Naive thymus-derived CD4-positive, alpha-beta T cell (primary cell): ENCODE results near the gene CDC14A. TPM values are rescaled to one million over a fixed set of nuclear protein-coding genes. Genes with fewer than 3 reads are reported as not detected.

ENCODE experiments used
- ATAC-seq: fragments of 150-1000 bp; cut with Tn5 transposase; 2 replicates; pipeline ENCODE4 v1.10.0; 2021; ENCODE audit warnings: mild to moderate bottlenecking, moderate library complexity
- CTCF ChIA-PET: fragments of 350-600 bp; sonication (Branson Sonifier 250); formaldehyde crosslinking; loops from one replicate; lab custom pipeline; 2021; ENCODE audit warnings: antibody characterized with exemption; lab: Charles Lee
- POLR2A ChIA-PET: fragments of 350-600 bp; sonication (Branson Sonifier 250); formaldehyde crosslinking; loops from one replicate; lab custom pipeline; 2021; ENCODE audit warnings: antibody characterized with exemption, inconsistent platforms; lab: Charles Lee
- DNase-seq, 9 donors: peaks; one replicate each; pipeline versions ENCODE4 v3.0.0 to v3.0.0-alpha.2; 2020 to 2022; ENCODE audit warnings: mixed read lengths in 1 of 9
- H3K27ac ChIP-seq: one replicate; pipeline ENCODE4 v1.7.0; 2013; ENCODE audit warnings: mild to moderate bottlenecking, low read depth, low read length, moderate library complexity
- H3K27me3 ChIP-seq, 2 donors: one replicate each; pipeline ENCODE4 v1.7.0; 2013; ENCODE audit warnings: low read length in 2 of 2, mild to moderate bottlenecking in 2 of 2, moderate library complexity in 2 of 2; ENCODE audit not compliant: control insufficient read depth in 2 of 2, insufficient read depth in 2 of 2
- H3K36me3 ChIP-seq, 3 experiments: 1 replicate in 2 of 3; 2 replicates in 1 of 3; pipeline ENCODE4 v1.7.0; 2013; ENCODE audit warnings: low read length in 3 of 3, mild to moderate bottlenecking in 3 of 3, moderate library complexity in 1 of 3; ENCODE audit not compliant: insufficient read depth in 3 of 3, control insufficient read depth in 2 of 3
- H3K4me1 ChIP-seq, 2 donors: one replicate each; pipeline ENCODE4 v1.7.0; 2013; ENCODE audit warnings: low read length in 2 of 2, mild to moderate bottlenecking in 2 of 2, moderate library complexity in 1 of 2; ENCODE audit not compliant: control insufficient read depth in 2 of 2, insufficient read depth in 2 of 2
- H3K4me3 ChIP-seq: 2 replicates; pipeline ENCODE4 v1.7.0; 2013; ENCODE audit warnings: mild to moderate bottlenecking, low read length
- H3K9me3 ChIP-seq, 3 experiments: 1 replicate in 2 of 3; 2 replicates in 1 of 3; pipeline ENCODE4 v1.7.0; 2013; ENCODE audit warnings: low read length in 3 of 3; ENCODE audit not compliant: control insufficient read depth in 2 of 3
- H3K27ac Mint-ChIP-seq, 9 donors: one replicate each; pipeline ENCODE4 v1.8.0; 2020 to 2022; ENCODE audit warnings: mixed read lengths in 9 of 9, mild to moderate bottlenecking in 8 of 9, moderate library complexity in 5 of 9, inconsistent platforms in 2 of 9
- H3K27me3 Mint-ChIP-seq, 5 donors: one replicate each; pipeline ENCODE4 v1.8.0; 2021 to 2022; ENCODE audit warnings: mixed read lengths in 5 of 5, mild to moderate bottlenecking in 1 of 5
- H3K36me3 Mint-ChIP-seq, 5 donors: one replicate each; pipeline ENCODE4 v1.8.0; 2020 to 2022; ENCODE audit warnings: mixed read lengths in 5 of 5, mild to moderate bottlenecking in 3 of 5, inconsistent platforms in 1 of 5
- H3K4me1 Mint-ChIP-seq, 7 donors: one replicate each; pipeline ENCODE4 v1.8.0; 2020 to 2022; ENCODE audit warnings: mixed read lengths in 7 of 7, mild to moderate bottlenecking in 3 of 7, inconsistent platforms in 1 of 7
- H3K4me3 Mint-ChIP-seq, 10 donors: one replicate each; pipeline ENCODE4 v1.8.0; 2020 to 2022; ENCODE audit warnings: mild to moderate bottlenecking in 10 of 10, mixed read lengths in 10 of 10, moderate library complexity in 6 of 10, inconsistent platforms in 2 of 10
- H3K9me3 Mint-ChIP-seq, 11 donors: one replicate each; pipeline ENCODE4 v1.8.0; 2020 to 2022; ENCODE audit warnings: mixed read lengths in 11 of 11, mild to moderate bottlenecking in 4 of 11, inconsistent platforms in 1 of 11, moderate library complexity in 1 of 11
- intact Hi-C, 2 donors: fragments of 100-400 bp; cut with micrococcal nuclease; formaldehyde crosslinking; loops; one replicate each; pipeline ENCODE4 v1.15.1; 2023
- polyA plus RNA-seq, 2 donors: library from polyadenylated mRNA; unstranded; fragments of 300-500 nt; fragmentation: Illumina TruSeq; gene quantifications; one replicate each; pipeline ENCODE4 v1.2.3, GENCODE V29; 2021
- total RNA-seq, 6 experiments: library from RNA in 5 of 6; stranded (reverse) in 5 of 6; gene quantifications; 1 replicate in 5 of 6; 2 replicates in 1 of 6; pipeline ENCODE4 v1.2.3 and lab custom pipeline; 2021 to 2026

CDC14A gene
- total and polyA plus RNA-seq, 7 experiments from 2014 or later = 47.1 to 136 (median 79.3) TPM

DNA sequence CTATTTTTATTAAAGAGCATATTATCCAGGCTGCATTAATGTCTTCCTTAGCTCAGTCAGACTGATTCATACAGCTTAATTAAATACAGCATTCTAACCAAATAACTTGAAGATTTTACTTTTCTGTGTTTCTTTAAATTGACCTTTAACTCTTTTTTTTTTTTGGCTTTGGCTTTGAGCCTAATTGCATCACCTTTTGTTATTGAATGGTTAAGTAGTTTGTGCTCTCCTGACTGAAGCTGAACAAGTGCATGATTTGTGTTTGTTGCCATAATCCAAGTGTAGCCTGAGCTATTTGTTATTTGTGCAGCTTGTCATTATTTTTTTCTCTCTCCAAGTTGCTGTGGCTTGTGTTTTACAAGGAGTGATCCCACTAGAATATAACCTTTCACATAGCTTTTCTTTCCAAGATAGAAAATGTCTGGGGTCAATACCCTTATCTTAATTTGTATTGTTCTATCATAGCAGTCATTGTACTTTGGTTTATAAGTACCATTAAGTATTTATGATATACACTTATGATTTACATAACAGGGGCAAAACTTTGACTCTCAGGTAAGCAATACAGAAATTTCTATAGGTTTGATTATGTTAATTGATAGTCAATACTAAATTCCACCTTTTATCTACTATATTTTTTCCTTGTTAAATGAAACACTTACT, 31.6 kb downstream of the CDC14A start:
- POLR2A ChIA-PET = interaction anchor here (0.7 to 18.4 kb wide), 6 partner anchors 9 to 665 kb away, joined by 3 to 196 read pairs (median 6); partner anchors contain the start of gene CDC14A
- DNase-seq (no peak), ATAC-seq (no peak)
- peaks cover 0 to 7% (median 0%) of the 10 kb centered on the region in 3 experiments for H3K36me3 ChIP-seq
- H3K27me3 Mint-ChIP-seq = no peaks in the 10 kb centered on the region
- H3K4me1 ChIP-seq = peaks cover 39 to 60% of the 10 kb centered on the region in 2 donors
- intact Hi-C loops = no loop called here
- H3K9me3 ChIP-seq = no peaks in the 10 kb centered on the region
- H3K9me3 Mint-ChIP-seq = no peaks in the 10 kb centered on the region
- peaks cover 49 to 100% (median 87%) of the 10 kb centered on the region in 7 donors for H3K4me1 Mint-ChIP-seq
- H3K27me3 ChIP-seq = no peaks in the 10 kb centered on the region
- peak overlapping the region; percentile 8 for H3K27ac ChIP-seq
- H3K27ac Mint-ChIP-seq = peak overlapping the region in 8 of 9 donors; percentile 51 to 96 (median 74)
- no peak overlapping the region for H3K4me3 ChIP-seq
- CTCF ChIA-PET = interaction anchor here (0.7 to 2.9 kb wide), 4 partner anchors 10 to 389 kb away, joined by 3 to 11 read pairs (median 4); no protein-coding TSS in a partner anchor
- H3K36me3 Mint-ChIP-seq = peaks cover 11 to 44% (median 21%) of the 10 kb centered on the region in 5 donors
- peak overlapping the region in 3 of 10 donors; percentile 29 to 48 (median 32) for H3K4me3 Mint-ChIP-seq

DNA sequence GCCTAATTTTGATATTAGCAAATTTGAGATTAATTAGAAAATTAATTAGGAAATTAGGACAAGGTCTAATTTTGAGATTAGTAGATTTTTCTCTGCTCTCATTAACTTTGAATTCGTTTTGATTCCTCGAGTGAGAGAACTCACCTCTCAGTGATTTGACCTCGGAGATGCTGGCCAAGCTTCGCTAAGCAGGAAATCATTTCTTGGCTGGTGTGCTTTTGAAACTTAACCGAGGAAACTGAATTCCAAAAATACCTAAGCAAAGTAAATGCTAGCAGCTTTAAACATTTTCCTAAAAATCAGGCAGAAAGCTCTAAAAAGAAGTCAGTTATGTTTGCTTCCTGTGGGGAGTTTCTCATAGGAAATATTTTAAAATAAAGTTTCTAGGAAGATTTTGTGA, 34.9 kb downstream of the CDC14A start:
- Histone ChIP-seq H3K36me3 (peaks cover 0 to 4% (median 0%) of the 10 kb centered on the region in 3 experiments), H3K27ac (peak overlapping the region; percentile 77), H3K9me3 (no peaks in the 10 kb centered on the region), H3K4me1 (peaks cover 56 to 68% of the 10 kb centered on the region in 2 donors), H3K27me3 (no peaks in the 10 kb centered on the region), H3K4me3 (peak overlapping the region; percentile 9)
- Mint-ChIP-seq H3K36me3 (peaks cover 8 to 37% (median 10%) of the 10 kb centered on the region in 5 donors), H3K4me1 (peaks cover 39 to 99% (median 90%) of the 10 kb centered on the region in 7 donors), H3K9me3 (no peaks in the 10 kb centered on the region), H3K27ac (peak overlapping the region; percentile 60 to 96 (median 92)), H3K27me3 (no peaks in the 10 kb centered on the region), H3K4me3 (peak overlapping the region; percentile 53 to 86 (median 78))
- ATAC-seq (no peak), DNase-seq (no peak)
- intact Hi-C loops = loop anchor here (1.0 kb wide), 2 partner anchors 9 to 13 kb away; no protein-coding TSS in a partner anchor
- CTCF ChIA-PET = interaction anchor here (1.0 to 2.0 kb wide), 3 partner anchors 9 to 35 kb away, joined by 3 to 5 read pairs (median 4); partner anchors contain the start of gene CDC14A
- POLR2A ChIA-PET = interaction anchor here (1.0 to 18.4 kb wide), 6 partner anchors 10 to 568 kb away, joined by 3 to 196 read pairs (median 6); partner anchors contain the start of gene CDC14A

DNA sequence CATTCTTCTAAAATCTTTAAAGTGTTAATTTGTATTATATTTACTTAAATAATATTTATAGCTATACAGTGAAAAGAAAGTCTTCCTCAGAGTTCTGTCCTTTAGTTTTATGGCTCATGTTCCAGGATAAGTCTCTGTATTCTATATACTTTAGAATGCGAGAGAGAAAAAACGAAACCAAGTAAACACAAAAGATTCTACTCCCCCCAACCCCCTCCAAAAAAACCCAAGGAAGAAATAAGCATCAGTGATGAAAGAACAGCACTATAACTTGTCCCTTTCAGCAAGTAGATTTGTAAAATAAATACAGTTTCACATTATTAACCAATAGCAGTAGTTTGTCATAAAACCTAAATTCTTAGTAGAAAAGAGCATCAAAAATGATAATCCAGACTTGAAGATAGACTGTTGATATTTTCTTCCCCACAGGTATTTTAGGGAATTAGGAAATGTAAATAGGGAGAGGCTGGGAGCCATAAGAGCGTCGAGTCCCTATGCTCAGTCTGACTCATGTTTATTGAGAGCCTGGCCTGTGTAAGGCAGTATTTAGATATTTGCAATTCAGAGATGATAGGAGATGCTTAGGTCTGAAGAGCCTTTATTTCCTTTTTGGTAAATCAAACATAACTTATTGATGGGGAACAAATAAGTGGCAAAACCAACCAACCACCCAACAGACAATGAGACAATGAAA, 35.5 kb downstream of the CDC14A start:
- Histone ChIP-seq H3K4me1 (peaks cover 60 to 67% of the 10 kb centered on the region in 2 donors), H3K4me3 (peak overlapping the region; percentile 8), H3K27ac (peak overlapping the region; percentile 77), H3K27me3 (no peaks in the 10 kb centered on the region), H3K36me3 (peaks cover 0 to 4% (median 0%) of the 10 kb centered on the region in 3 experiments), H3K9me3 (no peaks in the 10 kb centered on the region)
- Mint-ChIP-seq H3K9me3 (no peaks in the 10 kb centered on the region), H3K27me3 (no peaks in the 10 kb centered on the region), H3K4me3 (peak overlapping the region; percentile 73 to 89 (median 82)), H3K36me3 (peaks cover 7 to 39% (median 9%) of the 10 kb centered on the region in 5 donors), H3K27ac (peak overlapping the region; percentile 69 to 98 (median 93)), H3K4me1 (peaks cover 38 to 99% (median 91%) of the 10 kb centered on the region in 7 donors)
- DNase-seq (peak in 1 of 9 donors; percentile 18), ATAC-seq (peak; percentile 23)
- intact Hi-C loops = loop anchor here (1.0 kb wide), 2 partner anchors 10 to 12 kb away; no protein-coding TSS in a partner anchor
- ChIA-PET CTCF (interaction anchor here (1.0 to 2.0 kb wide), 3 partner anchors 9 to 36 kb away, joined by 3 to 5 read pairs (median 4); partner anchors contain the start of gene CDC14A), POLR2A (interaction anchor here (1.0 to 18.4 kb wide), 7 partner anchors 9 to 567 kb away, joined by 3 to 196 read pairs (median 6); partner anchors contain the start of gene CDC14A)

DNA sequence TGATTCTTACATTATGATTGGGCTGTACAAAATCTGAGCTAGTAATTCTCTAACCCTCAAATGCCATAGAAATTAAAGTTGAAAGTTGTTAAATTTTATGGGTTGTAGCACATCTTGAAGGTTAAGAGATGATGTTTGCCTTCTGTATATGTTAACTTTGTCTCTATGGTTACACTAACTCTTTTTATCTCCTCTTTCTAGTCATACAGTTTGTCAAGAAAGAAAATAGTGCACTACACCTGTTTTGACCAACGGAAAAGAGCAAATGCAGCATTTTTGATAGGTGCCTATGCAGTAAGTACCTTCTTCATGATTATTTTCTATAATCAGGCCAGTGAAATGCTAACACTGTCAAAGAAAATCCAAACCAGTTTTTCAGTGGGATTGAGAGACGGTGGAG, 38.2 kb downstream of the CDC14A start:
- POLR2A ChIA-PET = interaction anchor here (1.0 to 18.4 kb wide), 8 partner anchors 15 to 68 kb away, joined by 3 to 196 read pairs (median 6); partner anchors contain the start of gene CDC14A
- H3K4me3 Mint-ChIP-seq = peak overlapping the region in 8 of 10 donors; percentile 1 to 77 (median 52)
- H3K9me3 Mint-ChIP-seq = no peaks in the 10 kb centered on the region
- Histone ChIP-seq H3K4me1 (peaks cover 72 to 84% of the 10 kb centered on the region in 2 donors), H3K4me3 (no peak overlapping the region), H3K9me3 (no peaks in the 10 kb centered on the region), H3K27me3 (no peaks in the 10 kb centered on the region), H3K27ac (peak overlapping the region; percentile 64), H3K36me3 (no peaks in the 10 kb centered on the region)
- ATAC-seq = peak; percentile 49
- intact Hi-C loops = loop anchor here in 1 of 2 donors (2.0 kb wide), 1 partner anchor 14 kb away; no protein-coding TSS in a partner anchor
- H3K36me3 Mint-ChIP-seq = peaks cover 5 to 47% (median 24%) of the 10 kb centered on the region in 5 donors
- peak in 2 of 9 donors; percentile 47 to 51 for DNase-seq
- CTCF ChIA-PET = interaction anchor here (0.9 to 3.4 kb wide), 4 partner anchors 19 to 50 kb away, joined by 3 to 19 read pairs (median 4); partner anchors contain the start of gene CDC14A
- H3K4me1 Mint-ChIP-seq = peaks cover 46 to 99% (median 91%) of the 10 kb centered on the region in 7 donors
- H3K27me3 Mint-ChIP-seq = no peaks in the 10 kb centered on the region
- H3K27ac Mint-ChIP-seq = peak overlapping the region in 8 of 9 donors; percentile 66 to 98 (median 94)

DNA sequence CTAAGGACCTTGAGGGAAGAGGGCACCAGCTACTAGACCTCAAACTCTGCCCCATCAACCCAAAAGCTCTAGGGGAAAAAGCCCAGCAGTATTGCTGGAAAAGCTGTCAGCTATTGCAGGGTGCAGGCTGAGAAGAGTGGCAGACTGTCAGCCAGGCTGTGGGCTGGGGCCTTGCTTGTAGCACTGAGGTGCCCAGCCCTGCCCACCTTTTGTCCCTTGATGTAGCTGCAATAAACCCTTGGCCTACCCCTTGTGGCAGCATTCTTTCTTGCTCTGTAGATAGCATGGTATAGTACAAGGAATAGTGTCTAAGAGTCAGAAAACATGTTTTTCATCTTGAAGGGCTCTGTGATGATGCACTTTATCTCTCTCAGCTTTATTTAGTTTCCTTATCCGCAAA, 39.4 kb downstream of the CDC14A start:
- Histone ChIP-seq H3K4me1 (peaks cover 76 to 84% of the 10 kb centered on the region in 2 donors), H3K27ac (peak overlapping the region; percentile 64), H3K9me3 (no peaks in the 10 kb centered on the region), H3K27me3 (no peaks in the 10 kb centered on the region), H3K4me3 (no peak overlapping the region), H3K36me3 (no peaks in the 10 kb centered on the region)
- DNase-seq (peak in 6 of 9 donors; percentile 39 to 73 (median 56)), ATAC-seq (peak; percentile 80)
- H3K4me1 Mint-ChIP-seq = peaks cover 49 to 99% (median 92%) of the 10 kb centered on the region in 7 donors
- H3K27ac Mint-ChIP-seq = peak overlapping the region; percentile 24 to 98 (median 93)
- H3K27me3 Mint-ChIP-seq = no peaks in the 10 kb centered on the region
- POLR2A ChIA-PET = interaction anchor here (0.9 to 18.4 kb wide), 15 partner anchors 9 to 141 kb away, joined by 3 to 196 read pairs (median 4); partner anchors contain the start of gene CDC14A
- H3K4me3 Mint-ChIP-seq = peak overlapping the region in 5 of 10 donors; percentile 9 to 71 (median 53)
- CTCF ChIA-PET = interaction anchor here (0.7 to 3.4 kb wide), 12 partner anchors 9 to 68 kb away, joined by 3 to 19 read pairs (median 4); partner anchors contain the start of gene CDC14A
- H3K9me3 Mint-ChIP-seq = peaks cover 0 to 3% (median 0%) of the 10 kb centered on the region in 11 donors
- intact Hi-C loops = loop anchor here (1.0 to 2.0 kb wide), 3 partner anchors 10 to 15 kb away; no protein-coding TSS in a partner anchor
- peaks cover 5 to 53% (median 27%) of the 10 kb centered on the region in 5 donors for H3K36me3 Mint-ChIP-seq
